GM12874 (cell line): ENCODE measurements around the gene ZNF335.

Experiments
- CTCF ChIP-seq: IDR thresholded peaks from 2 replicates; pipeline ENCODE4 v1.5.1; 2011; ENCODE audit warnings: low read depth, mild to moderate bottlenecking, control low read depth, low read length, moderate library complexity; ENCODE audit not compliant: insufficient read depth

The ZNF335 gene

GRCh38 chr20:45909336-45909808 lies 62.6 kb downstream of the ZNF335 start:
- no peak for TF ChIP-seq CTCF

GRCh38 chr20:45908084-45908483 lies 63.9 kb downstream of the ZNF335 start:
- TF ChIP-seq CTCF = no peak

GRCh38 chr20:45907219-45907948 lies 64.6 kb downstream of the ZNF335 start:
- TF ChIP-seq CTCF = no peak

DNA sequence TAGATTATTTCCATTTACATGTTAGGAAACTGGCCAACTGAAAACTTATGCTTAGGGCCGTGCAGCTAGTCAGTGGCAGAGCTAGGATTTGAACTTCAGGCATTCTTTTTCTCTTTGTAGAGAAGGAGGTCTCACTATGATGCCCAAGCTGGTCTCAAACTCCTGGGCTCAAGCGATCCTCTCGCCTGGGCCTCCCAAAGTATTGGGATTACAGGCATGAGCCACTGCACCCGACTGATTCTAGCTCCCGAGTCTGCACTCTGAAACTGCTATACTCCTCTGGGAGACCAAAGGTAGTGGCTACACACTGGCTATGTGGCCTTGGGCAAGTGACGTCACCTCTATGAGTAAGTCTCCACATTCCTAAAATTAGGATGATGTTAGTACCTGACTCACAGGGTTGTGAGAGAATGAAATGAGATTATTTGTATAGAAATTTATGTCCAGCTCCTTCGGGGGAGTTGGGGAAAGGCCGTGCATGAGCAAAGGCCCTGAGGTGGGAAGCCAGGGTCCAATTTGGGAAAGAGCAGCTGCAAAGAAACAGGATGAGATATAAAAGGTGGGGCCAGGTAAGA lies 66.4 kb downstream of the ZNF335 start:
- TF ChIP-seq CTCF = no peak

DNA sequence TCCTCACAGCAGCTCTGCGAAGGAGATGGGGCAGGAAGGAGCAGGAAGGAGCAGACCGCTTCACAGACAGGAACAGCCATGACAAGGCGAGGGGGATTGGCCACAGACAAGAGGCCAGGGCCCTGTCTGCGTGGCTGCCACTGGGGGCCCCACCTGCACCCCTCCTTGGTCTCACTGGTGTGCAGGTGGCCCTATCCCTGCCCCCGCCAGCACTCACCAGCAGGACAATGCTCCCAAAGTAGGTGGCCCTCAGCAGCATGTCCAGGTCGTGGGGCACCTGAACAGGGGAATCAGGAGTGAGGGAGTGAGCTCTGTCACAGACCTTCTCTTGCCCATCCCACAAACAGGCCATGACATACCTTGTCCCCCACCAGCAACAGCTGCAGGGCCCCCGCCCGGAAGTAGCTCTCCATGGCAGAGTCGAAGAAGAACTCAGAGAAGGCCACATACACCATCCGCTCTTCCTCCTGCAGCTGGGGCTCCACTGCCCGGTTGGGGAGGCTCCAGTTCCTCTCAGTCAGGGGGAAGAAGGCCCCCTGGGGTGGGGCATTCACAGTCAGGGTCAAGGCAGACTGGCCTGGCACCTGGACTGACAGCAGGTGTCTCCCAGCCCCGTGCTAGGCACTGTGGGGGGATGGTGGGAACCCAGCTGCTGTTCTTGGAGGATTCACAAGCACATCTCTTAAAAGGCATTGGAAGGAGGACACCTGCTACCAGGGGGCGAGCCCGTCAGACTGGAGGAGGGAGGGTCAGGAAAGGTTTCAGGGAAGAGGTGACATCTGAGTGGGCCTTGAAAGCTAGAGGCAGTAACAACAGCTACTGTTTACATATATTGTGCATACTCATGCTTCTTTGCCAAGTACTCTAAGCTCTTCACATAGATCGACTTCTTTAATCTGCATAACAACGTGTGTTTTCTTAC lies 67.2 kb downstream of the ZNF335 start:
- no peak for TF ChIP-seq CTCF

- no peak for TF ChIP-seq CTCF
These were observed 69.8 kb downstream of the ZNF335 start for GRCh38 chr20:45902199-45902701.
